Measurements from ENCODE around the gene DDX11. TPM values are rescaled to one million over a fixed set of nuclear protein-coding genes. Genes with fewer than 3 reads are reported as not detected.

DDX11 gene
- total and polyA plus RNA-seq, 2 of the 4 experiments (the other 2 are of a cell fraction) = 10.8 to 17.6 TPM

- H4K20me1 ChIP-seq (ENCODE audit: insufficient read depth, low read length) = no peaks in the 10 kb centered on the region
- dilution Hi-C loops (cut with HindIII; ENCODE audit: low sequenced_read_pairs, unreplicated experiment) = no loop called here
Observed at GRCh38 chr12:31120392-31121008, 46.8 kb downstream of the DDX11 start.

More at GRCh38 chr12:31120392-31121008, 46.8 kb downstream of the DDX11 start:
- no peak overlapping the region for H2BK5ac ChIP-seq (ENCODE audit: low read depth, low read length, poor library complexity, severe bottlenecking)
- no peak overlapping the region for H3K4me2 ChIP-seq (ENCODE audit: low read depth, low read length)
- H2BK120ac ChIP-seq (ENCODE audit: low read depth, low read length) = no peak overlapping the region
- DNase-seq (no peak), ATAC-seq (ENCODE audit: low read depth) (no peak)
- 19% methylated on average over 3 of the region's 26 CpGs; no CpG with 5 or more reads in 1 of the 2 experiments for WGBS, 2 experiments (ENCODE audit: extremely low coverage in 2 of 2, insufficient read length in 1 of 2)
- H2AK9ac ChIP-seq (replicated peaks; ENCODE audit: low read depth, low read length, poor library complexity) = no peak overlapping the region
- H2AFZ ChIP-seq (replicated peaks; ENCODE audit: low read length, poor library complexity) = no peak overlapping the region
- intact Hi-C loops (cut with micrococcal nuclease) = no loop called here
- TF ChIP-seq USF2 (IDR thresholded peaks at IDR 0.05; ENCODE audit: low read depth, low read length) = no peak
- TF ChIP-seq FOS (IDR thresholded peaks at IDR 0.05; ENCODE audit: low read depth, low read length) = no peak
- no peak for TF ChIP-seq CHD1 (IDR thresholded peaks at IDR 0.05; ENCODE audit: low read depth, low read length)
- TF ChIP-seq CEBPB (IDR thresholded peaks at IDR 0.05; ENCODE audit: low read depth, low read length) = no peak
- TF ChIP-seq MAZ (IDR thresholded peaks at IDR 0.05; ENCODE audit: borderline replicate concordance, low read depth, low read length) = no peak
- TF ChIP-seq SMC3 (IDR thresholded peaks at IDR 0.05; ENCODE audit: low read depth, low read length) = no peak
- TF ChIP-seq BHLHE40 (IDR thresholded peaks at IDR 0.05; ENCODE audit: low read depth, low read length) = no peak
- no peak for TF ChIP-seq NFE2L2 (IDR thresholded peaks at IDR 0.05; ENCODE audit: low read depth, low read length)
- TF ChIP-seq ELK1 (IDR thresholded peaks at IDR 0.05; ENCODE audit: borderline replicate concordance, low read depth, low read length) = no peak
- TF ChIP-seq MAFK (IDR thresholded peaks at IDR 0.05; ENCODE audit: low read depth, low read length) = no peak
- TF ChIP-seq CTCF (conservative IDR thresholded peaks at IDR 0.05; ENCODE audit: low read depth, low read length) = no peak
- TF ChIP-seq RAD21 (IDR thresholded peaks at IDR 0.05; ENCODE audit: low read length) = no peak
- TF ChIP-seq MXI1 (IDR thresholded peaks at IDR 0.05; ENCODE audit: borderline replicate concordance, low read depth, low read length) = no peak
- TF ChIP-seq POLR2A (IDR thresholded peaks at IDR 0.05; ENCODE audit: low read depth, low read length) = no peak
- TF ChIP-seq RCOR1 (IDR thresholded peaks at IDR 0.05; ENCODE audit: insufficient replicate concordance, low read length) = no peak
- TF ChIP-seq RFX5 (IDR thresholded peaks at IDR 0.05; ENCODE audit: low read depth, low read length) = no peak
- no peak overlapping the region for H3K27ac ChIP-seq (ENCODE audit: insufficient read depth, low read length)
- H3K9me3 ChIP-seq (ENCODE audit: control insufficient read depth, insufficient read depth, low read length) = no peaks in the 10 kb centered on the region
- H2BK20ac ChIP-seq (ENCODE audit: low read depth, low read length) = no peak overlapping the region
- CTCF ChIA-PET = no interaction called here
- H3K27me3 ChIP-seq (ENCODE audit: control insufficient read depth, insufficient read depth, low read length) = peaks cover 36% of the 10 kb centered on the region
- H3K9ac ChIP-seq (ENCODE audit: low read depth, low read length) = no peak overlapping the region
- H2BK15ac ChIP-seq (ENCODE audit: low read depth, low read length) = no peak overlapping the region
- no peaks in the 10 kb centered on the region for H3K9me1 ChIP-seq (ENCODE audit: insufficient read depth, low read length)
- no peak overlapping the region for H3K56ac ChIP-seq (ENCODE audit: extremely low read depth, insufficient read depth, low read length)
- no TSS peak for BruUV-seq (replicated peaks)
- H3K23ac ChIP-seq (ENCODE audit: low read depth, low read length) = no peak overlapping the region
- peaks cover 3% of the 10 kb centered on the region; the same call in 1 of the 2 replicates for H3K4me1 ChIP-seq (ENCODE audit: control insufficient read depth, insufficient read depth, low read length)
- H4K5ac ChIP-seq (ENCODE audit: low read depth, low read length) = no peak overlapping the region
- POLR2A ChIA-PET (ENCODE audit: unreplicated experiment) = no interaction called here
- no peak overlapping the region for H3K4ac ChIP-seq (ENCODE audit: low read depth, low read length)
- no peak overlapping the region for H4K8ac ChIP-seq (ENCODE audit: low read depth in 2 of 2, low read length in 2 of 2)
- H2AK5ac ChIP-seq (ENCODE audit: low read depth, low read length) = no peak overlapping the region
- H3K14ac ChIP-seq (replicated peaks; ENCODE audit: low read depth, low read length) = no peak overlapping the region
- no peak overlapping the region for H3K4me3 ChIP-seq (ENCODE audit: insufficient read depth, low read depth, low read length)
- H3K18ac ChIP-seq (ENCODE audit: low read depth, low read length) = no peak overlapping the region
- no peaks in the 10 kb centered on the region for H3K79me1 ChIP-seq (ENCODE audit: low read depth in 1 of 2, low read length in 2 of 2)
- no peaks in the 10 kb centered on the region for H3K36me3 ChIP-seq (ENCODE audit: control insufficient read depth, insufficient read depth, low read length)
- no peak overlapping the region for H4K91ac ChIP-seq (ENCODE audit: insufficient read depth, low read depth, low read length)
- in situ Hi-C loops (cut with MboI; ENCODE audit: low sequenced_read_pairs) = no loop called here

Measured in IMR-90 (cell line).